Thyroid gland (tissue), 4 donors: ENCODE data around the gene CD46. TPM values are rescaled to one million over a fixed set of nuclear protein-coding genes. Genes with fewer than 3 reads are reported as not detected.

Experiments
- DNase-seq, 2 donors: peaks; one replicate each; pipeline ENCODE4 v3.0.0-alpha.2; 2019
- H3K27ac ChIP-seq, 3 donors: fragments of 200-600 bp; sonication (generic); 1 replicate in 2 of 3; 2 replicates in 1 of 3; pipeline ENCODE4 v1.5.1; 2016 to 2019; ENCODE audit warnings: mild to moderate bottlenecking in 1 of 3, moderate library complexity in 1 of 3
- H3K27me3 ChIP-seq: fragments of 200-600 bp; sonication (generic); one replicate; pipeline ENCODE4 v1.5.1; 2019
- H3K36me3 ChIP-seq, 2 donors: fragments of 200-600 bp; sonication (generic); one replicate each; pipeline ENCODE4 v1.5.1; 2016 to 2019
- H3K4me1 ChIP-seq, 2 donors: fragments of 200-600 bp; sonication (generic); one replicate each; pipeline ENCODE4 v1.5.1; 2017 to 2019
- H3K4me3 ChIP-seq, 3 donors: fragments of 200-600 bp; sonication (generic); replicated peaks in 1 of 3; 1 replicate in 2 of 3; 2 replicates in 1 of 3; pipeline ENCODE4 v1.5.1; 2016; ENCODE audit warnings: mild to moderate bottlenecking in 1 of 3
- H3K9me3 ChIP-seq: fragments of 200-600 bp; sonication (generic); one replicate; pipeline ENCODE4 v1.5.1; 2017
- CTCF ChIP-seq, 6 experiments: fragments of 200-600 bp in 3 of 6; fragments of 450-650 bp in 3 of 6; sonication (generic) in 3 of 6; IDR thresholded peaks; one replicate each; pipeline ENCODE4 v1.5.1; 2016 to 2019; ENCODE audit warnings: antibody characterized with exemption in 6 of 6, mild to moderate bottlenecking in 2 of 6, inconsistent platforms in 1 of 6, moderate library complexity in 1 of 6
- POLR2A ChIP-seq, 2 donors: fragments of 450-650 bp; IDR thresholded peaks; one replicate each; pipeline ENCODE4 v1.6.1; 2017; ENCODE audit warnings: antibody characterized with exemption in 2 of 2, mild to moderate bottlenecking in 2 of 2, moderate library complexity in 1 of 2
- WGBS, 2 donors: methylation state at CpG; one replicate each; pipeline ENCODE4 v1.1.5; 2017; 5-methylcytosine and 5-hydroxymethylcytosine counted together
- intact Hi-C: fragments of 100-400 bp; cut with DNase I; formaldehyde crosslinking; loops from one replicate; pipeline ENCODE4 v1.15.1; 2023
- total RNA-seq, 4 donors: library from RNA; depleted of rRNA; stranded (reverse); fragments of >200 nt; gene quantifications; one replicate each; pipeline ENCODE4 v1.2.3, GENCODE V29; 2016

Gene CD46
- total RNA-seq, 4 donors from 2014 or later = 135 to 275 (median 180) TPM

GRCh38 chr1:207781312-207781711 lies 29.5 kb downstream of the CD46 start:
- WGBS, 2 donors = 97 to 98% methylated on average over 1 of the region's 1 CpG
- intact Hi-C loops = no loop called here
- TF ChIP-seq POLR2A (IDR thresholded peaks at IDR 0.05) (no peak), CTCF (IDR thresholded peaks at IDR 0.05) (no peak)

GRCh38 chr1:207787776-207788175 lies 35.9 kb downstream of the CD46 start:
- H3K4me1 ChIP-seq = no peaks in the 10 kb centered on the region
- no peak for DNase-seq
- TF ChIP-seq CTCF (IDR thresholded peaks at IDR 0.05) (no peak), POLR2A (IDR thresholded peaks at IDR 0.05) (no peak)
- H3K4me3 ChIP-seq = no peak overlapping the region
- intact Hi-C loops = no loop called here
- no peak overlapping the region for H3K27ac ChIP-seq
- no peaks in the 10 kb centered on the region for H3K27me3 ChIP-seq
- H3K9me3 ChIP-seq = no peaks in the 10 kb centered on the region
- H3K36me3 ChIP-seq = peaks cover 3 to 8% of the 10 kb centered on the region in 2 donors

More at GRCh38 chr1:207781312-207781711, 29.5 kb downstream of the CD46 start:
- no peaks in the 10 kb centered on the region for H3K4me1 ChIP-seq
- H3K27ac ChIP-seq = no peak overlapping the region
- DNase-seq = no peak
- no peak overlapping the region for H3K4me3 ChIP-seq
- H3K9me3 ChIP-seq = no peaks in the 10 kb centered on the region
- H3K27me3 ChIP-seq = no peaks in the 10 kb centered on the region
- H3K36me3 ChIP-seq = peaks cover 0 to 14% of the 10 kb centered on the region in 2 donors

- Histone ChIP-seq H3K27me3 (no peaks in the 10 kb centered on the region), H3K27ac (no peak overlapping the region), H3K4me1 (no peaks in the 10 kb centered on the region), H3K9me3 (no peaks in the 10 kb centered on the region), H3K4me3 (no peak overlapping the region), H3K36me3 (peaks cover 3 to 8% of the 10 kb centered on the region in 2 donors)
- intact Hi-C loops = no loop called here
- DNase-seq = no peak
- 95 to 97% methylated on average over 4 of the region's 4 CpGs for WGBS, 2 donors
- no peak for TF ChIP-seq CTCF (IDR thresholded peaks at IDR 0.05)
- TF ChIP-seq POLR2A (IDR thresholded peaks at IDR 0.05) = no peak
Measured at GRCh38 chr1:207789386-207789785, 37.5 kb downstream of the CD46 start.

- DNase-seq = no peak
- no peaks in the 10 kb centered on the region for H3K27me3 ChIP-seq
- no peak overlapping the region for H3K27ac ChIP-seq
- no peaks in the 10 kb centered on the region for H3K9me3 ChIP-seq
- H3K36me3 ChIP-seq = peaks cover 3% of the 10 kb centered on the region in 2 donors
- no peaks in the 10 kb centered on the region for H3K4me1 ChIP-seq
- no peak for TF ChIP-seq CTCF (IDR thresholded peaks at IDR 0.05)
- TF ChIP-seq POLR2A (IDR thresholded peaks at IDR 0.05) = no peak
- 78 to 85% methylated on average over 8 of the region's 8 CpGs for WGBS, 2 donors
- intact Hi-C loops = no loop called here
- no peak overlapping the region for H3K4me3 ChIP-seq
Measured at GRCh38 chr1:207789792-207790787, 38.2 kb downstream of the CD46 start.

- H3K4me3 ChIP-seq = no peak overlapping the region
- intact Hi-C loops = no loop called here
Measured at GRCh38 chr1:207791290-207791689, 39.4 kb downstream of the CD46 start.

More at GRCh38 chr1:207791290-207791689, 39.4 kb downstream of the CD46 start:
- Histone ChIP-seq H3K27me3 (no peaks in the 10 kb centered on the region), H3K27ac (no peak overlapping the region), H3K4me1 (no peaks in the 10 kb centered on the region), H3K36me3 (peaks cover 0 to 3% of the 10 kb centered on the region in 2 donors), H3K9me3 (no peaks in the 10 kb centered on the region)
- TF ChIP-seq POLR2A (IDR thresholded peaks at IDR 0.05) (no peak), CTCF (IDR thresholded peaks at IDR 0.05) (no peak)
- WGBS, 2 donors = 94 to 95% methylated on average over 7 of the region's 7 CpGs
- DNase-seq = no peak
